ENCODE data around the gene ST3GAL4.

DNA sequence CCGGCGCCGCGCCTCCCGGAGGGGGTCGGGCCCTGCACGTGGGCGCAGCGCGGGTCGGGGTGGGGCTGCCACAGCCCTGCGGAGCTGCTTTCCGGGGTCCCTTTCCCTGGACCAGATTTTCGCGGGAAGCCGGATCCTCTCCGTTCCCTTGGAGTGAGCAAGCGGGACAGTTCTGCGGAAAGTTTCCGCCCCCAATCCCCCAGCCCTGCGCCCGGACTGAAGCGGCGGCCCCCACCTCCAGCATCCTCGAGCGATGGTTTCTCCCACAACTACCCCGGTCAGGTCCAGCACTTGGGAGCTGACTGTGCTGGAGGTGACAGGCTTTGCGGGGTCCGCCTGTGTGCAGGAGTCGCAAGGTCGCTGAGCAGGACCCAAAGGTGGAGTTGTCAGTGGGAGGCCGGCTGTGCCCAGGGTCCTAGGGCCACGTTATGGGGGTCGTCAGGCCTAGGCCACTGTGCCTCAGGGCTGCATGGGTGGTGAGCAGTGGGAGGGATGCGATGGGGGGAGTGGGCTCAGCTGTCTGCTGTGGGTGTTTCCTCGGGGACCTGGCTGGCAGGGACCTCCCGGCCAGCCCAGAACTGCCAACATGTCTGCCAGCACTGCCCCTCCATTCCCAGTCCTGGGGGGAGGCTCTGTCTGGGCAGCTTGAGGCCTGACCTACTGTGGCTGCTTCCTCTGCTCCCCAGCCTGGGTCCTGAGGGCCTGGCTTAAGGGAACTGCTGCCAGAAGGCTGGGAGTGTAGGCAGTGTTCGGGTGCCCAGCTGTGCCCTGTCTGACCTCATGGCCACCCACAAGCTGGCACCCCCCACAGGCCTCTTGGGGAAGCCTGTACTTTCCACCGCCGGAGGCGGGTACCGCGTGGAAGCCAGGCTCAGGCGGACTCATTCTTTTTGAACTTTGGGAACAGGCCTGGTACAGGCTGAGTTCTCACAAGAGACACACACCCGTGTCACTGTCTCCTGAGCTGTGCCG lies 726 bp downstream of the ST3GAL4 start:
- no peak for TF ChIP-seq NFYB (IDR thresholded peaks at IDR 0.05; ENCODE audit: extremely low read depth, insufficient read length)
- no peak for TF ChIP-seq CEBPB (tag; IDR thresholded peaks at IDR 0.05)
- no peak for TF ChIP-seq FOXP1 (CRISPR knock-in tag; IDR thresholded peaks at IDR 0.05)
- no peak for TF ChIP-seq CBX8 (IDR thresholded peaks at IDR 0.05; ENCODE audit: borderline replicate concordance, extremely low read depth, low read depth, low read length, poor library complexity, severe bottlenecking)
- TF ChIP-seq ARNT (IDR thresholded peaks at IDR 0.05) = no peak
- TF ChIP-seq TBL1XR1 (IDR thresholded peaks at IDR 0.05; ENCODE audit: low read length in 2 of 2) = no peak
- TF ChIP-seq JUND (IDR thresholded peaks at IDR 0.05; ENCODE audit: borderline replicate concordance, low read depth, low read length) = no peak
- no peak for TF ChIP-seq JUND (tag; IDR thresholded peaks at IDR 0.05; ENCODE audit: borderline replicate concordance, low read depth, low read length)
- TF ChIP-seq FOXK2 (conservative IDR thresholded peaks at IDR 0.05 in 1 of 2, IDR thresholded peaks at IDR 0.05 in 1 of 2; ENCODE audit: low read depth in 2 of 2) = no peak
- no peak for TF ChIP-seq EP300 (IDR thresholded peaks at IDR 0.05; ENCODE audit: low read length)
- TF ChIP-seq CTCF (IDR thresholded peaks at IDR 0.05 in 2 of 3, conservative IDR thresholded peaks at IDR 0.05 in 1 of 3; ENCODE audit: insufficient read depth in 2 of 3, low read depth in 1 of 3, low read length in 3 of 3) = no peak
- TF ChIP-seq EZH2 (IDR thresholded peaks at IDR 0.05; ENCODE audit: borderline replicate concordance, low read depth, low read length) = no peak
- TF ChIP-seq IRF1 (CRISPR knock-in tag; IDR thresholded peaks at IDR 0.05; ENCODE audit: borderline replicate concordance) = no peak
- TF ChIP-seq BRF2 (IDR thresholded peaks at IDR 0.05; ENCODE audit: borderline replicate concordance, insufficient read depth, insufficient read length) = no peak

Measured in K562 (cell line).